ENCODE data around the gene TBC1D10A.

TBC1D10A gene

DNA sequence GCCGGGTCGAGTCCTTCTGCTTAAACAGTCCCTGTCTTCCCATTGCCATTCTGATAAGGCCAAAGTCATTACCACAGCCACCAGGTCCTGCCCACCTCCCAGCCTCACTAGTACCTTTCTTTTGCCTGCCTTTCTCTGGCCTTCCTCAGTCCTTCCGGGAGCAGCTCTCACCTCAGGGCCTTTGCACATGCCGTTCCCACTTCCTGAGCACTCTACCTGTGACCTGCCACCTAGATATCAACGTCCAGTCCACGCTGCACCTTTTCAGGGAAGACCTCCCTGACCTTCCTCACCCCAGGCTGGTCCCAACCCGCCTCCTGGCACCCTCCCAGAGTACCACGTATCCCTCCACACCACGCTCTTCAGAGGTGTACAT is 52.3 kb downstream of the TBC1D10A start:
- H3K4me3 ChIP-seq (ENCODE audit: low read depth, low read length), result no peak overlapping the region
- no peak for DNase-seq (ENCODE audit: low read depth)

DNA sequence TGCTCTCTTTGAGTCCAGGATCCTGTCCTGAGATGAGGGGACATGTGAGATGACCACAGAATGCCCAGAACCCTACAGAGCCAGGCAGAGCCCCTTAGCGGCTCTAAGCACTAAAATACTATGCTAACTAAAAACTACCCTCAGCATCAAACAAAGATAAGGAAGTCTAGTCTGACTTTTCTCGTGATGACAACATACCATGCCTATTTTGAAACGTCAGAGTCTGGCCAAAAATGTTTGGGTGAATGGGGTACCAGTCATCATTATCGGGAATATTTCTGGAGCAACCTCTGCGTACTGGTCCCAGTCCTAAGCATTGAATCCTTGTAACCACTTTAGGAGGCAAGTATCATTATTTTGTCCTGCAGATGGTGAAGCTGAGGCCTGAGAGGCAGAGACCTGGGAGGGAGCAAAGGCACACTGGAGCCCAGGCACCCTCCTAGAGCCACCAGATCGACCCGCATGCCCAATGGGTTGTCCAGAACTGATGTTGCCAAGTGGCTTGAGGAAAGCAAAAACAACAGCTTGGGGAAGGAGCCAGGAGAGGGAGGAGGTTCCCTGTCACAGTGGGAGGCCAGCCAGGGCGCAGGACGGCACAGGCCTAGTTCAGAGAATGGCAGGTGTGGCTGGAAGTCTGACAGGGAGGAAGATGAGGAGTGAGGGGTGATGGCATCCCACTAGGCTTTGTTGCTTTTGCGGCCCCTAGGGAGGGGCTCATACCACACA is 52.9 kb downstream of the TBC1D10A start:
- H3K4me3 ChIP-seq (ENCODE audit: low read depth, low read length), result no peak overlapping the region
- no peak for DNase-seq (ENCODE audit: low read depth)

DNA sequence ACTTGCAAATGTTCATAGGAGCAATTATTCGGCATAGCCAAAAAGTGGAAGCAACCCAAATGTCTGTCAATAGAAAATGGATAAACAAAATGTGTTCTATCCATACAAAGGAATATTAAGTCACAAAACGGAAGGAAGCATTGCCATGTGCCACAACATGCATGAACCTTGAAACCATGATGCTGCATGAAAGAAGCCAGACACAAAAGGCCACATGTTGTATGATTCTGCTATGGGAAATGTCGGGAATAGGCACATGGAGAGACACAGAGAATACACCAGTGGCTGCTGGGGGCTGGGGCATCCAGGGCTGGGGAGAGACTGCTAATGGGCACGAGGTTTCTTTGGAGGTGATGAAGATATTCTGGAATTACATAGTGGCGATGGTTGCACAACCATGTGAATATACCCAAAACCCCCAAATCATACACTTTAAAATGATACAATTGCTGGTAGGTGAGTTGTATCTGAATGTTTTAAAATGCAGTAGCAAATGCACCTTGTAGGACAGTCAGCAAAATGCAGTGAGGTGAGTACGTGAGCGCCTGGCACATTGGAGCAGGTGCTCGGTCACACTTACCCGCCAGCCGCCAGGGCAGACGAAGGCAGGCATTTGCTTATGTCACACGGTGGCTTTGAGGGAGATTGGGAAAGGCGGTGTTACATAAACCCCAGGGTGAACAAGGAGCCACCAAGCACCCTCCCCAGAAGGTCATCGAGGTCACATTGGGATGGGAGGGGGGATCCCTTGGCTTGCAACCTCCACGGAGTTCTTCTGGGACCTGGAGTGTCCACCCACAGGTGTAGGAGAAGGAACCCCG is 53.8 kb downstream of the TBC1D10A start:
- DNase-seq (ENCODE audit: low read depth), result no peak
- no peak overlapping the region for H3K4me3 ChIP-seq (ENCODE audit: low read depth, low read length)

DNA sequence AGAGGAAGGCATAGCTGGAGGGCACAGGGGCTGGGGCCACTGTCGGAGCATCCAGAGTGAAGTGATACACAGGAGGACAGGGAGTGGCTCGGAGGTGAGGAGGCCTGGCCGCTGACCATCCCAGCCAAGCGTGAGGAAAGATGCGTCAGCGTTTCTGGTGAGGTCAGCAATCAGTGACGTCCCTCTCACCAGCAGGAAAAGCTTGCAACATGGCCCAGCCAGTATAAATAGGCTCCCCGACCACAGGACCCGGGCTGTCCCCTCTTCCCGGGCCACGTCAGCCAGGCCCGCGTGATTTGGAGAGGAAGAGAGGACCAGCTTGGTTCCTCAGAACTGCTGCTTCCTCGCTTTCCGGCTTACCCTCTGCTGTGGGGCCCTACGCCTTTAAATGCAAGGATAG is 55.9 kb downstream of the TBC1D10A start:
- no peak overlapping the region for H3K4me3 ChIP-seq (ENCODE audit: low read depth, low read length)

DNA sequence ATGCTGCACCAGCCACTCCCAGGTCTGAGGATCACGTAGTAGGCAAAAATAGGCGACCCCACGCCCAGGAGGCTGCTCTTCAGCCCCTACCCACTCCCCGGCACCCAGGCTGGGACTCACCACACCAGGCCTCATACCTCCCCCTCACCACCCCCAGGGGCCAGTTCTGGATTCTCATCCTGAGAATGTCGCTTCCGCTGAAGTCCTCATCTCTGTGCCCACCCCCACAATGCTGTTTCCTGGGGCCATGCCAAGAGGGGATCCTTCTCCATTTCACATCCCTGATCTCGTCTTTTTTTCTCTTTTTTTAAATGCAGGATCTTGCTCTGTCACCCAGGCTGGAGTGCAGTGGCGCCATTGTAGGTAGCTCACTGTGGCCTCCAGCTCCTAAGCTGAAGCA is 58.4 kb downstream of the TBC1D10A start:
- DNase-seq (ENCODE audit: low read depth), result no peak
- no peak overlapping the region for H3K4me3 ChIP-seq (ENCODE audit: low read depth, low read length)

More for the DNA sequence above, 55.9 kb downstream of the TBC1D10A start:
- no peak for DNase-seq (ENCODE audit: low read depth)

DNA sequence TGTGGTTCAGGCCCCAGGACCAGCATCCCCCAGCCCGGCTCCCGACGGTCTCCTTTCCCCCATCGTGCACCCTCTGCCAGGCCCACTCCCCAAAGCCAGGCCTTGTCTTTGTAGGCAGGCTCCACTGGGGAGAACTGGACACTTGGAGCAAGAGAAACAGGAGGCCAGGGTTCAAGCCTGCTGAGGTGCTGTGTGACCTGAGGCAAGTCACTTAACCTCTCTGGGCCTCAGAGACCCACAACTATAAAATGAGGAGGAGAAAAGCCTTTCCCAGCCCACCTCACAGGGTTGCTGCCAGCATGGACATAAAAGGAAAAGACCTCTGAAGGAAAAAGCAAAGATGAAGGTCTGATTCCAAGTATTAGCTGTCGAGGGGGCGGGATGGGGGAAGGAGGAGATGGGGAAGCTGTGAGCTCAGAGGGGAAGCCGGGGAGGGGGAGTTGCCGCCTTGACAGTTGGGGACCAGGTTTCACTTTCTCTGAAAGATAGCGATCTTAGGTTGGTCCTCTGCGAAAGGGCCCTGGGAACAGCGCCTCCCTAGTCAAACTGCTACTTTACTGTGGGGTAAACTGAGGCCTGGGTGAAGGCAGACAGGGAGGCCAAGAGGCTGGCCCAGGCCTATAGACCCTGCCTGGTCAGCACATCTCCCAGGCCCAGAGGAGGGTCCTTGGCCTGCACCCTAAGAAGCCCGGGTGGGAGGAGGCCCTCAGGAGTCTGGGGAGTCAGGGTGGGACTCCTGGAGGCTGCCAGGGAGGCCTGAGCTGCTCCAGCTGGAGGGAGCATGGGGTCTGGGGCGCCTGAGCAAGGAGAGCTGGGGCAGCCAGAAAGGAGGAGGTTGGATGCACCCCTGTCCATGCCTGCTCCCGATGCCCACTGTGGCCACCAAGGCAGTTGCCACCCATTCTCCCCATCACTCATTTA is 59.1 kb downstream of the TBC1D10A start:
- DNase-seq (ENCODE audit: low read depth), result no peak
- H3K4me3 ChIP-seq (ENCODE audit: low read depth, low read length), result no peak overlapping the region

DNA sequence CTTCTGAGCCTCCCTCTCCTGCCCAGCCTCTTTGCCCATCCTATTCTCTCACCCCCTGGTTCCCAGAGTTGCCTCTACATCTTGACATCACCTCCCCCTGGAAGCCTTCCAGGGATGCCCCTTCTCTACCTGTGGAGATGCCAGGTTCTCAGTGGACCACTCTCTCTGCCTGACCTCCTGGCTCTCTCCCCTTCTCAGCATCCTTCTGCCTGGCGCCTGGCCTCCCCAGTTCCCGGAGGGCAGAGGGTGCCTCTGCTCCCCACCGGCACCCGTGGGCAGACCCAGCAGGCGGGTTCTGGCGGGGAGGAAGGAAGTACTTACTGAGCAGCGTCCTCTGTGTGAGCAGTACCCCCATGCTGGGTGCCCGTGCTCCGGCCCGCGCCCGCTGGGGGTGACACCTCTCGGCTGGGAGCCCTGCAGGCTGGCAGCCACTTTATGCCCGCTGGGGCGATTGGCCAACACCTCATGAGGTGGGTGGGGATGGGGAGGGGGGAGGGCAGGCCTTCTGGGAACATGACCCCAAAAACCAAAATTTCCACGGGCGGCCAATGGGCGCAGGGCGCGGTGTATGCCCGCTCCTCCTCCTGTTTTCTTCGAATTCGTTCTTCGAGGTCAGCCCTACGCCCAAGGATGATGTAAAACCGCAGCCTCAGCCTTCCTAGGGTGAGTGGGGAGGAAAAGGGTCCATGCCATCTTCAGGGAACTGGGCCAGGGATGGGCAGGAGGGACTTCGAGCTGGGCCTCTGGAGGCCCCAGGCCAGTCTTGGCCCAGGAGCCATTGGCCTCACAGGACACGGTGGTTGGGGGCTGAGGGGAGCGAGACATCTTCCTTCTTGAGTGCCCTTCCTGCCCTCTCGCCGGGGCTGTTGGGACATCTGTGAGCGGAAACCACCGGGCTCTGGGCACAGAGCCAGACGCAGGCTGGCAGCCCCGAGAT is 60.0 kb downstream of the TBC1D10A start, which contains the start of gene OSM:
Gene OSM (minus strand): TSS at position 407 of the 937 bp plus-strand sequence. CDS start 52 bp downstream, at position 355.
- H3K4me3 ChIP-seq (ENCODE audit: low read depth, low read length), result no peak within 1 kb of the TSS
- no peak for DNase-seq (ENCODE audit: low read depth)

DNA sequence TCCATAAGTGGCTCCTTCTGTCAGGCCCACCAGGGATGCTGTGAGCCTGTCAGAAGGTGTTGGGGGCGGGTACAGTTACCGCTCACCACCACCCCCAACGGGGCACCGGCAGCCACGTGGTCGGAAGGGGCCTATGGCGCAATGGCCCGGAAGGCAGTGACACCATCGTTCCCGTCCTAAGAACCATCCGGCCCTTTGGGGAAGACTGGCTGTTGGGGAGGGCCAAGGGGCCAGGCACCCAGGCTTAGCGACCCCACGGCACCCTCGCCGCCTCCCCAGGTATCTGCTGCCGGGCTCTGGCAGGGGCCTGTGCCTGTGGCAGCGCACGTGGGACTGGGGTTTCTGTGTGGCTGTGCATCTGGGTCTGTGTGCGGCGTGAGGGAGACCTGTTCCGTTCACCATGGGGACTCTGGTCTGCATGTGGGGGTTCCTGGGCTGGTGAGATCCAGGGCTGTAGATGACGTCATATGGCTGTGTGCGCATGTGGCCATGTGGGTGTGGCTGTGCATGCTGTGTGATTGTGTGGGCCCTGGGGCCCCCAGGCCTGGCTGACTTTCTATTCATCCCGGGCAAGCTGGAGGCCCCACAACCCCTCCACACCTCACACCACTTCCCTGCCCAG is 60.8 kb downstream of the TBC1D10A start:
- no peak for DNase-seq (ENCODE audit: low read depth)
- no peak overlapping the region for H3K4me3 ChIP-seq (ENCODE audit: low read depth, low read length)

DNA sequence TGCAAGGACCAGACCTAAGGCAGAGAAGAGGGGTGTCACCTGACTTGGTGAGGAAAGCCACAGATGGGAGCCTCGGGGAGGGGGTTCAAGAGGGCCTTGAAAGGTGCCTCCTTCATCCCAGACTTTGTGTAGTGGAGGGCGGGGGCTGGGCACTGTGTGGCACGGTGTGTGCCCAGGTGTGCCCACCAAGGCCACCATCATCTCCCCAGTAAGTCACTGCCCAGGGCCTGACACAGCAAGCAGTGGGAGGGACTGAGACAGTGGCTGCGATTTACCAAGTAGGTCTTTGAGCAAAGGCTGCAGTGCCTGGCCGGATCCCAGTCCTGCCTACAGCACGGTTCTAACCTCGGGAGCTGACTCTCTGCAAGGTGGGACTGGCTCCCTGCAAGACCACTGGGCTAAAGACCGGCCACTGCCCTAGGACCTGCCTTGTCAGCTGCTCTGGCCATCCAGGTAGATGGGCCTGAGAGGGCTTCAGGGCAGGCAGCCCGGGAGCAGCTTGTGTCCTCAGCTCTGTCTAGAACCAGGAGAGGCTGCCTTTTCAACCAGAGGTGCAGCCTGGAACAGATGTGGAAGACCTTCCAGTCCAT is 61.5 kb downstream of the TBC1D10A start:
- no peak for DNase-seq (ENCODE audit: low read depth)
- no peak overlapping the region for H3K4me3 ChIP-seq (ENCODE audit: low read depth, low read length)

DNA sequence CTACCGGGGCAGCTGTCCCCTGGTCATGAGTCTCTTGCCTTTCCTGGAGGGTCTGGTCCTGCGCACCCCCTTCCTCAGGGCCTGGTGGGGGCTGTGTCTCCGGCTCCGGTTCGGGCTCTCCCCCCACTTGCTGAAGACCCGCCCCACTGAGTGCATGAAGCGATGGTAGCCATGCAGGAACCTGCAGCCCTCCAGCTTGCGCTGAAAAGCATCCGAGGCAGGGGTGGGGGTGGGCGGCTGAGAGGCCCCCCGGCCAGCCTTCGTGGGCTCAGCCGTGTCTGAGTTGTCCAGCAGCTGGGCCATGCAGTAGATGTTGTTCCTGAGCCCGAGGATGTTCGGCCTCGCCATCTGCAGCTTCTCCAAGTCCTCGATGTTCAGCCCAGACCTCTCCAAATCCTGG is 62.9 kb downstream of the TBC1D10A start:
- no peak for DNase-seq (ENCODE audit: low read depth)
- H3K4me3 ChIP-seq (ENCODE audit: low read depth, low read length), result no peak overlapping the region

DNA sequence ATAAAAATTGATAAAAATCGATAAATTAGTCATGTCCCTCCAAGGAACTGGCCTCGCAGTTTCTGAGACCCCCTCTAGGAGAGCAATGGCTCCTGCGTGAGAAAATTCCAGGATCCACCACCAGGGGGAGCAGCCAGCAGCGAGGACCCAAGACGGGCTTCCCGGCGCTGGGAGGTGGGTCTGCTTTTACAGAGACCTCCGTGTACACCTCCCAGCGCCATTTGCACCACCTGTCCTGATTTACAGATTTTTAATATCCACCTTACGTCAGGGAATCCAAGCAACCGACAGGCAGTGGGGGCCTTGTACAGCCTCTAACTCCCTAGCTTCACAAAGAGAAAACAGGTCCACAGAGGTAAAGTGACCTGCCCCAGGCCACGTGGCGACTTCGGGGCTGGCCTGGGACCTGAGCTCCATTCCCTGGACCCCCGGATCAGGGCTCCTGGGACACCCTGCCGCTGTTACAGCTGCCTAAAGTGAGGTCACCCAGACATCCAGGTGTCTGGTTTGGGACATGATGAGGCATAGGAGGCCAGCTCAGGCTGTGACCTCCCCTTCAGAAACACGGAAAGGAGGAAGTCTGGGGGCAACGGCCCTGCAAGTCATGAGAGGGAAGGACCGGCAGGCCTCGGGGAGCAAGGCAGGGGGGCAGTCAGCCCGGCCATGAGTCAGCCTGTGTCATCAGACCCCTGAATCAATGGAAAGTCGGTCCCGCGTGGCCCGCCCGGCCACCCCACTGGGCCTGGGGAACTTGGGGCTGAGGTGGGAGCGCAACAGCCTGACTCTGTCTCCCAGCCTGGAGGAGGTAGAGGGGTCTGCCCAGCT is 63.6 kb downstream of the TBC1D10A start:
- DNase-seq (ENCODE audit: low read depth), result no peak
- H3K4me3 ChIP-seq (ENCODE audit: low read depth, low read length), result no peak overlapping the region

DNA sequence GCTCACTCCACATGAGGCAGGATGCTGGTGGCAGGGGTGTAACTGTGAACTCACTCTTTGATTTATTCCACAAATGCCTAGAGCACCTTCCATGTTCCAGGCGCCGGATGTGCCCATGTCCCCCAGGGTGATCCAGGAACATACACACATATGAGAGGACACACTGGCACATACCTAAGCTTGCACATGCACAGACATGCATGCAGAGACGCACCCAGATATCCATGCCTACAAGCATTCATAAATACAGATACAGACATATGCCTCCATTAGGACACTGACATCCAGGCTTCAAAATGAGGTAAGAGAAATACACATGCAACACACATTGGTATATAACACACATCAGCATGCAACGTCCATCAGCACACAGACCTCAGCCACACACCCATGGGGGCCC is 64.6 kb downstream of the TBC1D10A start:
- no peak for DNase-seq (ENCODE audit: low read depth)
- no peak overlapping the region for H3K4me3 ChIP-seq (ENCODE audit: low read depth, low read length)

DNA sequence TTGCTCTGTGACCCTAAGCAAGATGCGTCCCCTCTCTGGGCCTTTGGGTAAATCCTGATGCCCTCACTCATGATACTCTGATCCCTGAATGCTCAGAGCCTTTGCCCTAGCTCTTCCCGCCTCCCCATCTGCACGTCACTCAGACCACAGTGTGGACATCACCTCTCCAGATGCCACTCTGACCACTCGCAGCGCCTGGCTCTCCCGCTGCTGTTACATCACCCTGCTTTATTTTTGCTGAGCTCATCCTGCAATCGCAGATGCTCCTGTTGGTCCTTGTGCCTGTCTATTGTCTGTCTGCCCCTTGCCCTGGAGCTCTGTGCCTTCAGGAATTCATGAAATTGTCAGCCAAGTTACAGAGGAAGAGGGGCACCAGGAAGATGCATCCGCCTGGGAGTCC is 65.6 kb downstream of the TBC1D10A start:
- DNase-seq (ENCODE audit: low read depth), result no peak
- H3K4me3 ChIP-seq (ENCODE audit: low read depth, low read length), result no peak overlapping the region

DNA sequence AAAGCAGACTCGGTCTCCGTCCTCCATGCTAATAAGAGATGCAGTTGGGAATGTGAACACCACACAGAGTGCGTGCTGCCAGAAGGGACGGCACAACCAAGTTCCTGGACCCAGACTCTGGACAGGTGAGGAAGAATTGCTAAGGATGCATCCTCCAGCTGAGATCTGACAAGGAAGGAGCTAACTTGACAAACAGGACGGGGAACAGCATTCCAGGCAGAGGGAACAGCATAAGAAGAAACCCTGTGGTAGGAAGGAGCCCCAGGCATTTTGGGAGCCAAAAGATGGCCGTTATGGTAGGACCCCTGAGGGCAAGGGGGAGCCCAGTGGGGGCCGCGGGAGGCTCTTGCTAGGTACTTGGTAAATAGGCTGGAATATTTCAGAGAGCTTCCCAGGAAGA is 66.1 kb downstream of the TBC1D10A start:
- DNase-seq (ENCODE audit: low read depth), result no peak
- no peak overlapping the region for H3K4me3 ChIP-seq (ENCODE audit: low read depth, low read length)

DNA sequence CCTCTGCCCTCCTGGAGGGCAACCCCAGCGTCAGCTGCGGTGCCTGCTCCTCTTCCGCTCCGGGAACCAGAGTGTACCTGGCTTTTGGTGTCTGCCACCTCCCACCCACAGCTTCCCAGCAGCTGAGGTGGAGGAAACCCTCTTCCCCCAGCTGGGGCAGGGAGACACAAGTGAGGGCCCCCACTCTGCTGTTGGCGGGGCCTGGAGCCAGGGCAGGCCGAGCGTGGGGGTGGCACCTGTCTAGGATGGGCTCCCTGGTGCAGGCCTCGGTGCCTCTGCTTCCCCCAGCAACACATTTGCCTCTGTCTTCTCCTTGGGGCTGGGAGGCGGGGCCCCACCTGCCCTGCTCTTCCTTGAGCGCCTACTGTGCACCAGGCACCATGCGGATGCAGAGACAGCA is 66.5 kb downstream of the TBC1D10A start:
- H3K4me3 ChIP-seq (ENCODE audit: low read depth, low read length), result no peak overlapping the region

DNA sequence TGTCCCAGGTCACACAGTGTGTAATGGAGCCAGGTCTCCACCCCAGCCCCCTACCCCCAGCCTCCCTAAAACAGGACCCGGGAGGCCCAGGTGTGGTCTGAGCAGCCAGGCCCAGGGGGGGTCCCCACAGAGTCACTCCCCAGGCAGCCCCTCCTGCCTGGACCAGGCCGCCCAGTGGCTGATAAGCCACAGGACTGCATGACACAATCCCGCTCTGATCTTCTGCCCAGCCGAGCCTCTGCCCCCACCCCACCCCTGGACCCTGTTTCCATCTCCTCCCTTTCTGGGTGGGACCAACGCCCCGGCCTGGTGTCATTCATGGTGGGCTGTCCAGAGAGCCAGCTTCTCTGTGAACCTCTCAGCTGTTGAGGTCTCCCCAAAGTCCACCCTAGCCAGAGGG is 72.4 kb downstream of the TBC1D10A start:
- DNase-seq (ENCODE audit: low read depth), result no peak
- no peak overlapping the region for H3K4me3 ChIP-seq (ENCODE audit: low read depth, low read length)

More for the DNA sequence above, 66.5 kb downstream of the TBC1D10A start:
- DNase-seq (ENCODE audit: low read depth), result no peak

DNA sequence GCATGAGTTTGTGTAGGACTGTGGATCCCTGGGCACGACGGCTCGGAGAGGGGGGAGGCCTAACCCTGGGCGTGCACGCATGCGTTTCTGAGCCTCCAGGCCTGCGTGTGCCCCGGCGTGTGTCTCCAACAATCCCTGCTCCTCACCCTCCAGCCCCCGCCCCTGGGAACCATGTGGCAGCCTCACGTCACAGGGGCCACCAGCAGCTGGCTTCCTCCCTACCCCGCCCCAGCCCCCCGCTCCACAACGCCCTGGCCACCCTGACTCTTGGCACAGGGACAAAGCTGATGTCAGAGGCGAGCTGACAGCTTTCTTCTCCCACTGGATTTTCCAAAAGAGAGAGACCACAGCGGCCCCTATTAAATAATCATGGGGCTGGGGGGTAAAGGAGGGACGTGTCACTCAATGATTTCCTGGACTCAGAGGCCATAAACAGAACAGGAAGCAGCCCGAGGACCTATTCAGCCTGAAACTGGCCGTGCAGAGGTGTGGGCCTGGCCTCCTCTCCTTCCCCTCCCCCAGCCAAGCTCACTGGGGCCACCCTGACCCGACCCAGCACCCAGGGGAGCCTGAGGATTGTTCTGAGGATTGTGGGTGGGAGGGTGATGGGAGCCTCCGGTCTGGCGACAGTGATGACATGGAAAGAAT is 73.4 kb downstream of the TBC1D10A start:
- no peak for DNase-seq (ENCODE audit: low read depth)
- no peak overlapping the region for H3K4me3 ChIP-seq (ENCODE audit: low read depth, low read length)
